AG20443 (cell line): Measurements from ENCODE around the gene APOBEC3C.
"Not testable (repeated sequence)": the region's sequence is repeated elsewhere in the genome, so short reads cannot be mapped to it uniquely, and the experiment has no call there.

Source experiments
- DNase-seq: peaks from one replicate; pipeline ENCODE4 v3.0.0; 2012; ENCODE audit warnings: low spot score, mixed read lengths

Gene APOBEC3C

DNA sequence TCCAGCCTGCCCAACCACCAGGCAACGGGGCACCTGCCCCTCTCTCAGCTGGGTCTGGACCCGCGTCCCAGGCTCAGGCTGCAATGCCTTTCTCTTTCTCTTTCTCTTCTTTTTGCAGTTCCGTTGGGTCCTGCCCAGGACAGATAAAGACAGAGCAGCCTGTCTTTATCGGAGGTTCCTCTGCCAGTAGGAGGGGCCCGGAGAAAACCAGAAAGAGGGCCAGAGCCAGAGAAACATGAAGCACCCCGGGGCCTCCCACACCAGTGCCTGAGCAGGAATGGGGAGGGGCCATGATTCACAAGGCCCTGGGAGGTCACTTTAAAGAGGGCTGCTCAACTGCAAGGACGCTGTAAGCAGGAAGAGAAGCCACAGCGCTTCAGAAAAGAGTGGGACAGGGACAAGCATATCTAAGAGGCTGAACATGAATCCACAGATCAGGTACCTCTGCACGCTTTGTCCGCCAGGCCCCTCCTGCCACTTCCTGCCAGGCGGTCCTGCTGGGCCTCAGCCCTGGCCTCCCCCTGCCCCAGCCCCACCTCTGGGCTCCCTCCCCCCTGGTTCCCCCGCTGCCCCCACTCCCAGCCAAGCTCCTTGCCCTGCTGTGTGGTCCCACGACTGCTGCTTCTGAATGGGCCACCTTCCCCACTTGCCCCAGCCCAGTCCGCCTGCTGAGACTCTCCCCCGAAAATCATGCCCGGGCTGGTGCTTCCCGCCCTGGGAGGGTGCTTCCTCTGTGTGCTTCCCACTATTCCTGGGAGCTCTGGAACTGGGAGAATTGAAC, at the start of gene APOBEC3C:
APOBEC3C (plus strand) TSS at position 316 of the 781 bp plus-strand sequence; CDS start at position 422, 106 bp downstream.
- peak; percentile 88 for DNase-seq

GRCh38 chr22:38964306-38964705, 49.8 kb upstream of the APOBEC3C start:
- DNase-seq: no peak

GRCh38 chr22:38964989-38965388, 49.1 kb upstream of the APOBEC3C start:
- no peak for DNase-seq

DNA sequence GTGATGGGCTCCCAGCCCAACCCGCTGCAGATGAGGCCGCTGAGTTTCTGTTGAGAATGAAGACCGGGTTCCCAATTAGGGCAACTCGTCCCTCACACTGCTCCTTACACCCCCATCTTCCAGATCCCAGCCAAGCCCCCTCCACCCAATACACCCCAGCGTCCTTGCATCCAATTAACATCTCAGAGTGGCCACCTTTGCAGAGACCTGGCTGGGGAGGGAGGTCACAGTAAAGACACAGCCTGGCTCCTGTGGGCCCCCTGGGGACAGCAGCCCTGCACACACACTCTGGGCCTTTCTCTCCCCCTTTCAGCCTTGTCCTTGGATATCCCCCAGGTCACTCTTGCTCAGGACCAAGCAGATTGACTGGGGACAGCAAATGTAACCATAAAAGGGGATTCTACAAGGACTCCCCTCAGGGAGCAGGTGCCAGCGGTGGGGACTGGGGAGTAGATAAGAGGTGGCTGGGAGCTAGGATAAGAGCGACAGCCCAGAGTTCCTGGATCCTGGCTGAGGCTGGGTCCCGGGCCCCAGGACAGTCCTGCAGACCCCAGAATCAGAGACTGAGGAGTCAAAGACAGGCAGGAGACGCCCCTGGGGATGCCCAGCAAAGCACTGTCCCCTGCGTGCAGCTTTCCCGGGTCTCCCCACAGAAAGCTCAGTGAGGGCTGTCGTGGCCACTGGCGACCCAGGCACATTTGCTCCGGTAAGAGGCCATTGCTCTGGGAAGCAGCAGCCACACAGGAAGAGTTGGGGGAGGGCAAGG, 48.3 kb upstream of the APOBEC3C start:
- DNase-seq: no peak

GRCh38 chr22:38966380-38966702, 47.7 kb upstream of the APOBEC3C start:
- no peak for DNase-seq

DNA sequence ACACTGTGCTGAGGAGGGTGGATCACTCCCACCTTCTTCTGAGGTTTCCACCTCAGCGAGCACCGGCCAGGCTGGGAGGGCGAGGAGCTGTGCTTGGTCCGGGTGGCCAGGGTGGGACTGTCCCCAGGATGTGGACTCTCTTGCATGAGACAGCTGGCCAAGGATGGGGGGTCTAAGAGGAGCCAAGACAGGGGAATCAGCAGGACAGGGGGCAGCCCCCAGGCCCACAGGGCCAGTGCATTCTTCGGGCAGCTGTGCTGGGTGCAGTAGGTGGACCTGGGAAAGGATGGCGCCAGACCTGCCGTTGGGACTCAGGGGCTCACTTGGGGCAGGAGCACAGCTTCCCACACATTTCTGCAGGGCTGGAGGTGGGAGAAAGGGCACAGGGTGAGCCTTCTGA, 47.1 kb upstream of the APOBEC3C start:
- DNase-seq: no peak

- DNase-seq: no peak
Observed at GRCh38 chr22:38967451-38968450, 46.3 kb upstream of the APOBEC3C start.

- DNase-seq: no peak
Observed at GRCh38 chr22:38968801-38969200, 45.3 kb upstream of the APOBEC3C start.

DNA sequence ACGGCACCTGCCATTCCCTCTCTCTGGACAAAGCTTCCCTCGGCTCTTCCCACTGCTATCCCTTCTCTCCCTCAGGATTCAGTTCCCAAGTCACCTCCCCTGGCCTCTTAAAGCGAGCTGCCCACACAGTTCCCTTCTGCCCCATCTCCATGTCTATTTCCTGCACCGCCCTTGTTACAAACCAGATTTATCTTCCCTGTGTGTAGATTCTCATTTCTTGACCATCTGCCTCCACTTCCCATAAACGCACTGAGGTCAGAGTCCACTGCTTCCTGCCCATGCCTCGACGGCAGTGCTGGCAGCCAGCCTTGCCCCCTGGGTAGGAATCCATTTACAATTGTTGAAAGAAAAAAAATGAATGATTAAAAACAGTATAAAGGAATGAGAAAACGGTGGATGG, 43.5 kb upstream of the APOBEC3C start:
- no peak for DNase-seq

DNA sequence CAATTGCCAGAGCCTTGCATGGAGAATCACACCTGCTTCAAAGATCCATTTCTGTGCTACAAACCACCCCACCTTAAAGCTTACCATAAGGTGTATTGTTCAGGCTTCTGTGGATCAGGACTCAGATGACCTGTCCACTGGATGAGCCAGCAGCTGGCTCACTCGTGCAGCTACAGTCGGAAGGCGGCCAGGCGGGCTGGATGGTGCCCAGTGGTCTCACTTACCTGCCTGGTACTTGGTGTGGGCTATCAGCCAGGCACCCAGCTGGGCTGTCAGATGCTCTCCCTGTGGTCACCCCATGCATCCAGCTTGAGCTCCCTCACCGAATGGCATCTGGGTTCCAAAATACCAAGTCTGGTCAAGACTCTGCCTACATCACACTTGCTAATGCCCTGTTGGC, 42.9 kb upstream of the APOBEC3C start:
- no peak for DNase-seq

DNA sequence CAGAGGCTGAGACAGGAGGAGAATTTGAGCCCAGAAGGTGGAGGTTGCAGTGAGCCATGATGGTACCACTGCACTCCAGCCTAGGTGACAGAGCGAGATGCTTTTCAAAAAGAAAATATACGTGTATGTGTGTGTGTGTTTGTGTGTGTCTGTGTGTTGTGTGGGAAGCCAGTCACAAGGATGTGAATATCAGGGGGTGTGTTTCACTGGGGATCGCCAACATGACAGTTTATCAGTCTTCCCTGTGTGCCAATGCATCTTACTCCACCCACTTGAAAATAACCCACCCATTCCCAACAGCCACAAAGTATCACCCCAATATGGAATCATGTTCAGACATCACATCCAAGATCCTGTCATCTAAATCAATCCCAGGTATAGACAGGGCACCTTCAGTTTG, 42.3 kb upstream of the APOBEC3C start:
- DNase-seq: no peak

GRCh38 chr22:38972558-38972957, 41.5 kb upstream of the APOBEC3C start:
- no peak for DNase-seq

DNA sequence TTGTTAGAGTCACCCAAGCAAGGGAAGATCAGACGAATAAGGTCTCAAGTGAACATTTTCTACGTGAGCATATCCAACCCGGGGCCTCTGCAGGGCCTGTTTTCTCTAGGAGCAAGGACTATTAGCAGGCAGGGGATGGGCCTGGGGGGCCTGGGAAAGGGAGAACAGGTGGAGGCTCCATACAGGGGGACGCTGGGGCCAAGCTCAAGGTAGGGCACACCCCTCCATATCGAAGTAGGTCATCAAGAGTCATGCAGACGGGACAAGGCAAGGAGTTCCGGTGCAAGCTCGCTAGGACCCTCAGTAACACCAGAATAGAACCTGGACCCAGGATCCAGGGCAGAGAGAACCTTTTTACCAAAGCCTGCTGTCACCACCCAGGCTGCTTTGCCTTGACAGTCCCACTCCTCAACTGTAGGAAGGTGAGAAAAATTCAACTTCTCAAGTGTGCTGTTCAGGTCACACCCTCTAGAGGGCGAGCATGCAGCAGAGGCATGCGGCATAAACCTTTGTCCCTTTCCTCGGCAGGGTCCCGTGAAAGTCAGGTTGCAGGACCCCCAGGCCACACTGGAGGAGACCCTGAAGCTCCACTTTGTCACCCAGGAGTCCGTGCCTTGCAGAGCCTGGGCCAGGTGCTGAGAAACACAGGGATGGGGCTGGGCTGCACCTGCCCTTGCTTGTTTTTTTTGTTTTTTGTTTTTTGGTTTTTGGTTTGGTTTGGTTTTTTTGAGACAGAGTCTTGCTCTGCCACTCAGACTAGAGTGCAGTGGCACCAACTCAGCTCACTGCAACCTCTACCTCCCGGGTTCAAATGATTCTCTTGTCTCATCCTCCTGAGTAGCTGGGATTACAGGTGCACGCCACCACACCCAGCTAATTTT, 40.5 kb upstream of the APOBEC3C start:
- DNase-seq: peak; percentile 72

DNA sequence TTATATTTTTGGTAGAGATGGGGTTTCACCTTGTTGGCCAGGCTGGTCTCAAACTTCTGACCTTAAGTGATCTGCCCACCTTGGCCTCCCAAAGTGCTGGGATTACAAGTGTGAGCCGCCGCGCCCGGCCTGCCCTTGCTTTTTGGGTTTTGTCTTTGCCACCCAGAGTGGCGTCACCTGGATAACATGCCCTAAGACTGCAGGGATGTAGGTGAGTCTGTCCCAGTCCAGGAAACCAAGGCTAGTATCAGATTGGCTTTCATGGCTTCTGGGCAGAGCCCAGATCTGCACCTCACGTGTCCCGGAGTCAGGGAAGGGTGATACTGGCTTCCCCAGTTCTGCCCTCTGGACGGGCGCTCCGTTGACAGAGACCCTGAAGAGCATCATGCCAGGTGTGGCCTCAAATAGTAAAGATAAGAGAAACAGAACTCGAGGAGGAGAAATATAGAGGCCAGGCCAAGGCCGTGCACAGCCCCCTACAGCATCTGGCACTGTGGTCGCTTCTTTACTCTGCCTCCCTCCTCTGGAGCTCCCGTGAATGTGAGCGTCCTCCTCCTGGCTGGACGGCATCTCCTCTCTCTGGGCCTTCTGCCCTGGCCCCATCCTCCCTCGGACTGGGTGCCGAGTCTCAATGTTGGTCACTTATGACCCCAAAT, 39.8 kb upstream of the APOBEC3C start:
- DNase-seq: no peak

- no peak for DNase-seq
Observed at GRCh38 chr22:38974826-38975175, 39.3 kb upstream of the APOBEC3C start.

DNA sequence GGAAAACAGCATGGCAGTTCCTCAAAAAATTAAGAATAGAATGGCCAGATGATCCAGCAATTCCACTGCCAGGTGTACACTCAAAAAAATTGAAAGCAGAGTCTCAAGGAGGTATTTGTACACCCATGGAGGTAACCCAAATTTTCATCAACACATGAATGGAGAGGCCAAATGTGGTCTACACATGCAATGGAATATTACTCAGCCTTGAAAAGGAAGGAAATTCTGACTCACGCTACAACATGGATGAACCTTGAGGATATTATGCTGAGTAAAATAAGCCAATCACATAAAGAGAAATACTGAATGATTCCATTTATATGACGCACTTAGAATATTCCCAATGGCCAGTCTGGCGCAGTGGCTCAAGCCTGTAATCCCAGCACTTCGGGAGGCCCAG, 36.8 kb upstream of the APOBEC3C start:
- not testable (repeated sequence) for DNase-seq

DNA sequence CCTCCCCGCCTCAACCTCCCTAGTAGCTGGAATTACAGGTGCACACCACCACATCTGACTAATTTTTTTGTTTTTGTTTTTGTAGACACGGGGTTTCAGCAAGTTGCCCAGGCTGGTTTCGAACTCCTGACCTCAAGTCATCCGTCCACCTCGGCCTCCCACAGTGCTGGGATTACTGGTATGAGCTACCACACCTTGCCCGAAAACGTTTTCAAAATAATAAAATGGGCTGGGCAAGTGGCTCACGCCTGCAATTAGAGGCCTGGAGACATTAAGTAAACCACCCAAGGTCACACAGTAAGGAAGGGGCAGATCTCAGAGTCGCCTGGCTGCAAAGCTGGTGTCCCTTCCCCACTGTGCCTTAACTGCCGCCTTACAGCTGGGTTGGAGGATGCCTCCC, 33.5 kb upstream of the APOBEC3C start:
- DNase-seq: not testable (repeated sequence)

GRCh38 chr22:38981005-38981991, 32.8 kb upstream of the APOBEC3C start:
- no peak for DNase-seq
